Measurements from ENCODE around the gene SPECC1L.

DNA sequence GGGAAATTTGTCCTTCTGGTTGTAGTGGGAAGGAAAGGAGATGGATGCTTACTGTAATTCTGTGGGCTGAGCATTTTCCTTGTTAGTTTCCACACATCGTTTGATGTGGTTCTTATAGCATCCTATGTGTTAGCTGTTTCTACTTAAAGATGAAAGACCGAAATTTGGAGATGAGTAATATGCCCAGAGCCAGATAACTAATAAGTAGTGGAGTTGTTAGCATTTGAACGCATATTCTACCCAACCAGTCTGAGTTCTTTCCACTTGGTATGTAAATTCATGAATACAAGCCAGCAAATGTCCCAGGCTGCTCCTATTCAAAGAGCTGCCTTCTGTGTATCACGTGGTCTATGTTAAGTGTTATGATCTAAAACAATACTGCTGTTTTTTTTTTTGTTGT is 14.6 kb downstream of the SPECC1L start:
- TF ChIP-seq, protein P1, sequence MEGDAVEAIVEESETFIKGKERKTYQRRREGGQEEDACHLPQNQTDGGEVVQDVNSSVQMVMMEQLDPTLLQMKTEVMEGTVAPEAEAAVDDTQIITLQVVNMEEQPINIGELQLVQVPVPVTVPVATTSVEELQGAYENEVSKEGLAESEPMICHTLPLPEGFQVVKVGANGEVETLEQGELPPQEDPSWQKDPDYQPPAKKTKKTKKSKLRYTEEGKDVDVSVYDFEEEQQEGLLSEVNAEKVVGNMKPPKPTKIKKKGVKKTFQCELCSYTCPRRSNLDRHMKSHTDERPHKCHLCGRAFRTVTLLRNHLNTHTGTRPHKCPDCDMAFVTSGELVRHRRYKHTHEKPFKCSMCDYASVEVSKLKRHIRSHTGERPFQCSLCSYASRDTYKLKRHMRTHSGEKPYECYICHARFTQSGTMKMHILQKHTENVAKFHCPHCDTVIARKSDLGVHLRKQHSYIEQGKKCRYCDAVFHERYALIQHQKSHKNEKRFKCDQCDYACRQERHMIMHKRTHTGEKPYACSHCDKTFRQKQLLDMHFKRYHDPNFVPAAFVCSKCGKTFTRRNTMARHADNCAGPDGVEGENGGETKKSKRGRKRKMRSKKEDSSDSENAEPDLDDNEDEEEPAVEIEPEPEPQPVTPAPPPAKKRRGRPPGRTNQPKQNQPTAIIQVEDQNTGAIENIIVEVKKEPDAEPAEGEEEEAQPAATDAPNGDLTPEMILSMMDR (IDR thresholded peaks at IDR 0.05 in 2 of 3, conservative IDR thresholded peaks at IDR 0.05 in 1 of 3; ENCODE audit: borderline replicate concordance in 1 of 3, insufficient read depth in 1 of 3, low read depth in 2 of 3, low read length in 2 of 3): no peak
- TF ChIP-seq YY1 (IDR thresholded peaks at IDR 0.05; ENCODE audit: extremely low read depth, insufficient replicate concordance, low read depth, low read length) (no peak), EZH2 (IDR thresholded peaks at IDR 0.05) (no peak), SRF (IDR thresholded peaks at IDR 0.05; ENCODE audit: low read depth) (no peak), POLR2AphosphoS5 (IDR thresholded peaks at IDR 0.05; ENCODE audit: low read depth, low read length) (no peak), POLR2A (IDR thresholded peaks at IDR 0.05; ENCODE audit: borderline replicate concordance, extremely low read depth, insufficient read depth, insufficient read length) (no peak), SIN3A (IDR thresholded peaks at IDR 0.05; ENCODE audit: low read depth) (no peak), CEBPB (IDR thresholded peaks at IDR 0.05; ENCODE audit: low read depth) (no peak), TCF7L2 (IDR thresholded peaks at IDR 0.05; ENCODE audit: borderline replicate concordance, extremely low read depth, insufficient read depth, insufficient read length) (no peak), RAD21 (IDR thresholded peaks at IDR 0.05; ENCODE audit: low read depth) (no peak)
- TF ChIP-seq, protein P2, sequence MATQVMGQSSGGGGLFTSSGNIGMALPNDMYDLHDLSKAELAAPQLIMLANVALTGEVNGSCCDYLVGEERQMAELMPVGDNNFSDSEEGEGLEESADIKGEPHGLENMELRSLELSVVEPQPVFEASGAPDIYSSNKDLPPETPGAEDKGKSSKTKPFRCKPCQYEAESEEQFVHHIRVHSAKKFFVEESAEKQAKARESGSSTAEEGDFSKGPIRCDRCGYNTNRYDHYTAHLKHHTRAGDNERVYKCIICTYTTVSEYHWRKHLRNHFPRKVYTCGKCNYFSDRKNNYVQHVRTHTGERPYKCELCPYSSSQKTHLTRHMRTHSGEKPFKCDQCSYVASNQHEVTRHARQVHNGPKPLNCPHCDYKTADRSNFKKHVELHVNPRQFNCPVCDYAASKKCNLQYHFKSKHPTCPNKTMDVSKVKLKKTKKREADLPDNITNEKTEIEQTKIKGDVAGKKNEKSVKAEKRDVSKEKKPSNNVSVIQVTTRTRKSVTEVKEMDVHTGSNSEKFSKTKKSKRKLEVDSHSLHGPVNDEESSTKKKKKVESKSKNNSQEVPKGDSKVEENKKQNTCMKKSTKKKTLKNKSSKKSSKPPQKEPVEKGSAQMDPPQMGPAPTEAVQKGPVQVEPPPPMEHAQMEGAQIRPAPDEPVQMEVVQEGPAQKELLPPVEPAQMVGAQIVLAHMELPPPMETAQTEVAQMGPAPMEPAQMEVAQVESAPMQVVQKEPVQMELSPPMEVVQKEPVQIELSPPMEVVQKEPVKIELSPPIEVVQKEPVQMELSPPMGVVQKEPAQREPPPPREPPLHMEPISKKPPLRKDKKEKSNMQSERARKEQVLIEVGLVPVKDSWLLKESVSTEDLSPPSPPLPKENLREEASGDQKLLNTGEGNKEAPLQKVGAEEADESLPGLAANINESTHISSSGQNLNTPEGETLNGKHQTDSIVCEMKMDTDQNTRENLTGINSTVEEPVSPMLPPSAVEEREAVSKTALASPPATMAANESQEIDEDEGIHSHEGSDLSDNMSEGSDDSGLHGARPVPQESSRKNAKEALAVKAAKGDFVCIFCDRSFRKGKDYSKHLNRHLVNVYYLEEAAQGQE (IDR thresholded peaks at IDR 0.05; ENCODE audit: low read depth): no peak
- TF ChIP-seq, protein P3, sequence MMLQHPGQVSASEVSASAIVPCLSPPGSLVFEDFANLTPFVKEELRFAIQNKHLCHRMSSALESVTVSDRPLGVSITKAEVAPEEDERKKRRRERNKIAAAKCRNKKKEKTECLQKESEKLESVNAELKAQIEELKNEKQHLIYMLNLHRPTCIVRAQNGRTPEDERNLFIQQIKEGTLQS (IDR thresholded peaks at IDR 0.05): no peak
